Kidney (tissue), 14 donors: ENCODE data around the gene KIAA1671. TPM values are rescaled to one million over a fixed set of nuclear protein-coding genes. Genes with fewer than 3 reads are reported as not detected.
"Not testable (repeated sequence)": the region's sequence is repeated elsewhere in the genome, so short reads cannot be mapped to it uniquely, and the experiment has no call there.

Experiments
- DNase-seq, 5 donors: peaks; one replicate each; pipeline ENCODE4 v3.0.0-alpha.2; 2013 to 2020
- FAIRE-seq: peaks from 2 replicates; lab custom pipeline; 2012; peaks lifted over from hg19 to GRCh38; lab: Jason Lieb, UNC
- H3K27ac ChIP-seq, 2 donors: one replicate each; pipeline ENCODE4 v1.7.0; 2013; ENCODE audit warnings: low read depth in 2 of 2, low read length in 2 of 2, inconsistent platforms in 1 of 2
- H3K27me3 ChIP-seq: one replicate; pipeline ENCODE4 v1.7.1; 2013; ENCODE audit warnings: low read length, inconsistent platforms; ENCODE audit not compliant: control insufficient read depth, insufficient read depth
- H3K36me3 ChIP-seq, 3 donors: one replicate each; pipeline versions ENCODE4 v1.7.0 to v1.7.1; 2013; ENCODE audit warnings: low read length in 3 of 3, control low read depth in 1 of 3, inconsistent platforms in 1 of 3; ENCODE audit not compliant: insufficient read depth in 3 of 3, control insufficient read depth in 2 of 3
- H3K4me1 ChIP-seq, 3 donors: one replicate each; pipeline versions ENCODE4 v1.7.0 to v1.7.1; 2013; ENCODE audit warnings: low read length in 3 of 3, inconsistent platforms in 1 of 3, low read depth in 1 of 3; ENCODE audit not compliant: control insufficient read depth in 2 of 3, insufficient read depth in 2 of 3
- H3K4me3 ChIP-seq, 3 donors: one replicate each; pipeline versions ENCODE4 v1.7.0 to v1.8.1; 2013; ENCODE audit warnings: low read length in 3 of 3, control low read depth in 1 of 3, inconsistent platforms in 1 of 3
- H3K9ac ChIP-seq, 3 donors: one replicate each; pipeline versions ENCODE4 v1.7.0 to v1.7.1; 2013; ENCODE audit warnings: low read length in 3 of 3, control low read depth in 1 of 3, inconsistent platforms in 1 of 3
- H3K9me3 ChIP-seq, 3 donors: one replicate each; pipeline versions ENCODE4 v1.7.0 to v1.7.1; 2013; ENCODE audit warnings: low read length in 3 of 3, control low read depth in 1 of 3, inconsistent platforms in 1 of 3; ENCODE audit not compliant: control insufficient read depth in 2 of 3, insufficient read depth in 1 of 3
- CTCF ChIP-seq: IDR thresholded peaks from 3 replicates; pipeline ENCODE4 v1.5.1; 2012; ENCODE audit warnings: mild to moderate bottlenecking, moderate library complexity, borderline replicate concordance; ENCODE audit not compliant: insufficient read depth; ENCODE audit errors: extremely low read depth
- intact Hi-C: fragments of 100-400 bp; cut with DNase I; formaldehyde crosslinking; loops from one replicate; pipeline ENCODE4 v1.11.1; 2022
- polyA plus RNA-seq: library from polyadenylated mRNA; stranded (reverse); fragments of 350-450 nt; fragmentation: Illumina TruSeq; extraction: RNeasy Lipid Tissue Mini Kit (QIAGEN cat#74804); gene quantifications from one replicate; pipeline ENCODE4 v1.2.3, GENCODE V29; 2014; ENCODE audit warnings: low read depth, low replicate concordance; ENCODE audit not compliant: insufficient read depth
- total RNA-seq: library from RNA; stranded (reverse); fragmentation: NEBNext Ultra II Directional; extraction: Animal tissue kit (Norgen Biotek cat#: 25700); gene quantifications from one replicate; pipeline ENCODE4 v1.2.1, GENCODE V29; 2021
- donor health status: control.
- donor health status: control.
- donor health status: control.
- donor health status: control.
- donor health status: control.
- donor health status: DM: yes; HTN: yes; CAD: no.
- donor health status: Normal renal cell carcinoma (clear cell type).

KIAA1671 gene
- total and polyA plus RNA-seq, 2 donors from 2014 or later, result 7.3 to 65.2 TPM

DNA sequence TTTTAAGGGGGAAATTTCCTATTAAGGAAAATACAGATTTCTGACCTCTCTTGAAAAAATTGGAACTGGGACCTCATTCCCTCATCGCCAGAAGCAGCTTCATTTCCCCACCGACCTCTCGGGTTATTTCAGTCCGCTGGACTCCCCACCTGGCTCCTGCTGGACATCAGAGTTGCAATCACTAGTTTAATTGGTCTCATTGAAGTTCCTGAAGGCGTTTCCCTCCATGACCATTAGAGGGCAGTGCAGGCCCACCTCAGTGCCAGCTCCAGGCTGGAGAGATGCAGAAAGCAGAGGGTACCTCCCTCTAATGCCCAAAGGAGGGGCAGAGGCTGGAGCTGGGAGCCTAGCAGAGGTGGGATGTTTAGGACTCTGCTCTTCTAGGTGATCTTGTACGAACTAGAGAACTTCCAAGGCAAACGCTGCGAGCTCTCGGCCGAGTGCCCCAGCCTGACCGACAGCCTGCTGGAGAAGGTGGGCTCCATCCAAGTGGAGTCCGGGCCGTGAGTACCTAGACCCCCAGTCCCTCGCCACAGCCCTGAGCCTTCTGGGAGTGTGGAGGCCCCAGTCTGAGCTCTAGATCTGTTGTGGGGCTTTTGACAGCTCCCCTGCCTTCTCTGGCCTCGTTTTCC is 249.9 kb downstream of the KIAA1671 start:
- Histone ChIP-seq H3K4me1 (peaks cover 0 to 4% (median 0%) of the 10 kb centered on the region in 3 donors), H3K9me3 (no peaks in the 10 kb centered on the region), H3K9ac (no peak overlapping the region), H3K36me3 (peaks cover 0 to 6% (median 0%) of the 10 kb centered on the region in 3 donors), H3K27ac (no peak overlapping the region), H3K27me3 (no peaks in the 10 kb centered on the region), H3K4me3 (no peak overlapping the region)
- intact Hi-C loops, result no loop called here
- DNase-seq (peak in 4 of 5 donors; percentile 72 to 83 (median 78)), FAIRE-seq (no peak)
- peak; percentile 75 for TF ChIP-seq CTCF

DNA sequence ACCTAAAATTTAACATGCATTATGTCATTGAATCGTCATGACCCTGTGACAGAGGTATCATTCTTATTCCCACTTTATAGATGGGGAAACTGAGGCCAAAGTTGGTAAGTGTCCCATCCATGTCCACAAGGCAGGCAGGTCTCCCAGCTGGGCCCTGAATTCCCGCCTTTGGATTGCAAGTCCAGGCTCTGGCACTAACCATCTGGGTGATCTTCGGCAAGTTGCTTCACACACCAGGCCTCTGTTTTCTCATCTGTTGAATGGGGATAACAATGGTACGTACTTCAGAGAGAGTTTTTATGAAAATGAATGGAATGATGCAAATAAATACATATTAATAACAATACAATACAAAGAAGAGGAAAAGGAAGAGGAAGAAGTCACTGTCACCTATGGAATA is 250.6 kb downstream of the KIAA1671 start:
- H3K27ac ChIP-seq, result no peak overlapping the region
- DNase-seq, result no peak
- intact Hi-C loops, result no loop called here
- no peaks in the 10 kb centered on the region for H3K27me3 ChIP-seq
- TF ChIP-seq CTCF, result no peak
- H3K4me3 ChIP-seq, result no peak overlapping the region
- H3K9me3 ChIP-seq, result no peaks in the 10 kb centered on the region
- no peak for FAIRE-seq
- H3K36me3 ChIP-seq, result no peaks in the 10 kb centered on the region
- peaks cover 0 to 4% (median 0%) of the 10 kb centered on the region in 3 donors for H3K4me1 ChIP-seq
- no peak overlapping the region for H3K9ac ChIP-seq

DNA sequence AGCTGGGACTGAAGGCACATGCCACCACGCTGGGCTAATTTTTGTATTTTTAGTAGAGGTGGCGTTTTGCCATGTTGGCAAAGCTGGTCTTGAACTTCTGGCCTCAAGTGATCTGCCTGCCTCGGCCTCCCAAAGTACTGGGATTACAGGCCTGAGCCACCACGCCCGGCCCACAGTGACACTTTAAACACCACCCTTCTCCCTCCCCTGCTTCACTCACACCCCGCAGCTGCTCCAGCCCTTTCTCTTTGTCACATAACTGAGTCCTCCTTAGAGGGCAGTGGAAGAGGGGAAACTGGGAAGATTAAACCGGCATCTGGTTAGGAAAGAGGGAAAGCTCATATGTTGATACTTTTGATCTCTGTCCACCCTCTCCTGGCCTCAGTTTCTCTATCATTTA is 252.0 kb downstream of the KIAA1671 start:
- FAIRE-seq, H3K27me3 ChIP-seq, intact Hi-C loops, H3K9ac ChIP-seq, H3K4me1 ChIP-seq, H3K27ac ChIP-seq, H3K9me3 ChIP-seq, DNase-seq, H3K4me3 ChIP-seq, H3K36me3 ChIP-seq: not testable (repeated sequence)

GRCh38 chr22:25205847-25206246 is 253.3 kb downstream of the KIAA1671 start:
- Histone ChIP-seq H3K27me3 (no peaks in the 10 kb centered on the region), H3K4me3 (no peak overlapping the region), H3K36me3 (no peaks in the 10 kb centered on the region), H3K27ac (no peak overlapping the region), H3K9me3 (no peaks in the 10 kb centered on the region), H3K4me1 (no peaks in the 10 kb centered on the region), H3K9ac (no peak overlapping the region)
- FAIRE-seq (no peak), DNase-seq (no peak)
- intact Hi-C loops, result no loop called here
- TF ChIP-seq CTCF, result no peak
